ENCODE data around the gene ZNF506.
"Not testable (repeated sequence)": the region's sequence is repeated elsewhere in the genome, so short reads cannot be mapped to it uniquely, and the experiment has no call there.

GRCh38 chr19:19785476-19785875 is 36.1 kb downstream of the ZNF506 start:
- not testable (repeated sequence) for TF ChIP-seq CTCF, EP300 (IDR thresholded peaks at IDR 0.05)
